ENCODE measurements around the gene EIF4H.

- no peak for TF ChIP-seq ZNF766 (CRISPR knock-in tag; conservative IDR thresholded peaks at IDR 0.05)
- TF ChIP-seq XRCC5 (IDR thresholded peaks at IDR 0.05; ENCODE audit: low read depth, low read length) = no peak
- TF ChIP-seq EZH2 (IDR thresholded peaks at IDR 0.05; ENCODE audit: borderline replicate concordance, low read depth, low read length) = no peak
- TF ChIP-seq, protein P1, sequence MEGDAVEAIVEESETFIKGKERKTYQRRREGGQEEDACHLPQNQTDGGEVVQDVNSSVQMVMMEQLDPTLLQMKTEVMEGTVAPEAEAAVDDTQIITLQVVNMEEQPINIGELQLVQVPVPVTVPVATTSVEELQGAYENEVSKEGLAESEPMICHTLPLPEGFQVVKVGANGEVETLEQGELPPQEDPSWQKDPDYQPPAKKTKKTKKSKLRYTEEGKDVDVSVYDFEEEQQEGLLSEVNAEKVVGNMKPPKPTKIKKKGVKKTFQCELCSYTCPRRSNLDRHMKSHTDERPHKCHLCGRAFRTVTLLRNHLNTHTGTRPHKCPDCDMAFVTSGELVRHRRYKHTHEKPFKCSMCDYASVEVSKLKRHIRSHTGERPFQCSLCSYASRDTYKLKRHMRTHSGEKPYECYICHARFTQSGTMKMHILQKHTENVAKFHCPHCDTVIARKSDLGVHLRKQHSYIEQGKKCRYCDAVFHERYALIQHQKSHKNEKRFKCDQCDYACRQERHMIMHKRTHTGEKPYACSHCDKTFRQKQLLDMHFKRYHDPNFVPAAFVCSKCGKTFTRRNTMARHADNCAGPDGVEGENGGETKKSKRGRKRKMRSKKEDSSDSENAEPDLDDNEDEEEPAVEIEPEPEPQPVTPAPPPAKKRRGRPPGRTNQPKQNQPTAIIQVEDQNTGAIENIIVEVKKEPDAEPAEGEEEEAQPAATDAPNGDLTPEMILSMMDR (IDR thresholded peaks at IDR 0.05 in 2 of 3, conservative IDR thresholded peaks at IDR 0.05 in 1 of 3; ENCODE audit: insufficient read depth in 2 of 3, low read depth in 1 of 3, low read length in 3 of 3) = no peak
- no peak for TF ChIP-seq E4F1 (CRISPR knock-in tag; IDR thresholded peaks at IDR 0.05; ENCODE audit: borderline replicate concordance)
- no peak for TF ChIP-seq HCFC1 (IDR thresholded peaks at IDR 0.05; ENCODE audit: low read depth, low read length)
- TF ChIP-seq STAT5B (CRISPR knock-in tag; IDR thresholded peaks at IDR 0.05) = no peak
- TF ChIP-seq, protein P2, sequence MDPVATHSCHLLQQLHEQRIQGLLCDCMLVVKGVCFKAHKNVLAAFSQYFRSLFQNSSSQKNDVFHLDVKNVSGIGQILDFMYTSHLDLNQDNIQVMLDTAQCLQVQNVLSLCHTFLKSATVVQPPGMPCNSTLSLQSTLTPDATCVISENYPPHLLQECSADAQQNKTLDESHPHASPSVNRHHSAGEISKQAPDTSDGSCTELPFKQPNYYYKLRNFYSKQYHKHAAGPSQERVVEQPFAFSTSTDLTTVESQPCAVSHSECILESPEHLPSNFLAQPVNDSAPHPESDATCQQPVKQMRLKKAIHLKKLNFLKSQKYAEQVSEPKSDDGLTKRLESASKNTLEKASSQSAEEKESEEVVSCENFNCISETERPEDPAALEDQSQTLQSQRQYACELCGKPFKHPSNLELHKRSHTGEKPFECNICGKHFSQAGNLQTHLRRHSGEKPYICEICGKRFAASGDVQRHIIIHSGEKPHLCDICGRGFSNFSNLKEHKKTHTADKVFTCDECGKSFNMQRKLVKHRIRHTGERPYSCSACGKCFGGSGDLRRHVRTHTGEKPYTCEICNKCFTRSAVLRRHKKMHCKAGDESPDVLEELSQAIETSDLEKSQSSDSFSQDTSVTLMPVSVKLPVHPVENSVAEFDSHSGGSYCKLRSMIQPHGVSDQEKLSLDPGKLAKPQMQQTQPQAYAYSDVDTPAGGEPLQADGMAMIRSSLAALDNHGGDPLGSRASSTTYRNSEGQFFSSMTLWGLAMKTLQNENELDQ (CRISPR knock-in tag; IDR thresholded peaks at IDR 0.05; ENCODE audit: borderline replicate concordance) = no peak
- TF ChIP-seq ZZZ3 (IDR thresholded peaks at IDR 0.05) = no peak
- TF ChIP-seq NFYB (IDR thresholded peaks at IDR 0.05; ENCODE audit: extremely low read depth, insufficient read length) = no peak
- TF ChIP-seq MAFK (IDR thresholded peaks at IDR 0.05; ENCODE audit: low read length) = no peak
- TF ChIP-seq ELK1 (CRISPR knock-in tag; IDR thresholded peaks at IDR 0.05) = no peak
- TF ChIP-seq, protein P3, sequence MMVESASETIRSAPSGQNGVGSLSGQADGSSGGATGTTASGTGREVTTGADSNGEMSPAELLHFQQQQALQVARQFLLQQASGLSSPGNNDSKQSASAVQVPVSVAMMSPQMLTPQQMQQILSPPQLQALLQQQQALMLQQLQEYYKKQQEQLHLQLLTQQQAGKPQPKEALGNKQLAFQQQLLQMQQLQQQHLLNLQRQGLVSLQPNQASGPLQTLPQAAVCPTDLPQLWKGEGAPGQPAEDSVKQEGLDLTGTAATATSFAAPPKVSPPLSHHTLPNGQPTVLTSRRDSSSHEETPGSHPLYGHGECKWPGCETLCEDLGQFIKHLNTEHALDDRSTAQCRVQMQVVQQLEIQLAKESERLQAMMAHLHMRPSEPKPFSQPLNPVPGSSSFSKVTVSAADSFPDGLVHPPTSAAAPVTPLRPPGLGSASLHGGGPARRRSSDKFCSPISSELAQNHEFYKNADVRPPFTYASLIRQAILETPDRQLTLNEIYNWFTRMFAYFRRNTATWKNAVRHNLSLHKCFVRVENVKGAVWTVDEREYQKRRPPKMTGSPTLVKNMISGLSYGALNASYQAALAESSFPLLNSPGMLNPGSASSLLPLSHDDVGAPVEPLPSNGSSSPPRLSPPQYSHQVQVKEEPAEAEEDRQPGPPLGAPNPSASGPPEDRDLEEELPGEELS (CRISPR knock-in tag; IDR thresholded peaks at IDR 0.05; ENCODE audit: borderline replicate concordance) = no peak
- TF ChIP-seq TRIM28 (IDR thresholded peaks at IDR 0.05) = no peak
Measured at GRCh38 chr7:74216361-74216761, 42.2 kb downstream of the EIF4H start.

Measured in K562 (cell line).